Hematopoietic multipotent progenitor cell treated with erythropoietin and hydrocortisone succinate and interleukin-3 and kit ligand, for 15 days (in vitro differentiated cells): ENCODE data around the gene PNPO.

Source experiments
- DNase-seq: peaks from one replicate; pipeline ENCODE4 v3.0.0-alpha.2; 2015; ENCODE audit warnings: low spot score

The PNPO gene

DNA sequence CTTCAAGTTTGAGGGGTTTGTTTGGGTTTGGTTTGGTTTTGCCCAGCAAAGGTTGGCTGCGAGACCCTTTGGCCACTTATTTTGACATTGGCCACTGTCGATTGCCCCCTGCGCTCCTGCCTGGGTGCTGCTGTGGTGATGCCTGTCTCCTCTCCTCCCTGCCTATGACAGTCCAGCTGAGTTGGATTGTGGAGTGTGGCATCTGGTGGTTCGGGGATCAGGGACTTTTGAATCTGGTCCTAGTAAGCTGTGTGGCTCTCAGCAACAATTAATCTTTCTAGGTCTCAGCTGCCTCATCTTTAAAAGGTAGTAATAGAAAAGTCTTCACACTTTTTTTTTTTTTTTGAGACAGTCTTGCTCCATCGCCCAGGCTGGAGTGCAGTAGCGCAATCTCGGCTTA, 56.7 kb downstream of the PNPO start:
- DNase-seq: no peak
